DND-41 (cell line): ENCODE data around the gene PIK3R4.

Experiments used
- EZH2 ChIP-seq: IDR thresholded peaks from 3 replicates; pipeline ENCODE4 v1.6.1; 2012; ENCODE audit warnings: borderline replicate concordance, low read depth, mild to moderate bottlenecking, moderate library complexity, low read length, inconsistent platforms; ENCODE audit not compliant: severe bottlenecking
- TF ChIP-seq, protein P1 (sequence below): IDR thresholded peaks from 2 replicates; pipeline ENCODE4 v1.5.1; 2012; ENCODE audit warnings: borderline replicate concordance, low read length, moderate library complexity, mild to moderate bottlenecking; ENCODE audit not compliant: poor library complexity, severe bottlenecking; ENCODE audit errors: extremely low read depth

DNA sequence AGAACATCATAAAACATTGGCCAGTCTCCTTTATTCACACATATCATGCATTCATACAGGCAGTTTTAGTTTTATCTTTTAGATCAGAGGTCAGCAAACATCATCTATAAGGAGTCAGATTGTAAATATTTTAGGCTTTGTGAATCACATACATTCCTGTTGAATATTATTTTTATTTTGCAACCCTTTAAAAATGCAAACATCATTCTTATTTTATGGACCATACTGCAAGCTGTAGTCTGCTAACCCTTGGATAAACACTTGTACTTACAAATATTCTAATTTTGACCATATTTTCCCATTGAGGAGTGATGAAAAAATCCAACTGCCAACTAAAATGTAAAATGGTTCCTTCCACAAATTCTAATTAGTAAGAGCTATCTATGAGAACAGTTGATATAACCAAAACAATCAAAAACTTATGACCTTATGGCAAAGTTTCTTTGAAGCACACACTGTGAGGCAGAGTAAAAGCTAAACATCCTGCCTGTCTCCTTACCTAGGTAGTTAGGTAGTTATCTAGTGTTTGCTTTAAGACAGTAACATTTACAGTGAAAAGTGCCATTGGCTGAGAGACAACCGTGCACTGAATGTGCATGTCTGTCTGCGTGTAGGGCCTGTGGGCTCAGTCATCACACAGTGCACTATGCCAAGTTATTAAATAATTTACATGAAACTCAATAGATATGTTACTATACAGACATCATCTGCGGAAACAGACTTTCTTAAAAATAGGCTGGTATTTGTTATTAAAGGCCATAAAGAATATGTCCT, 57.7 kb downstream of the PIK3R4 start:
- TF ChIP-seq, protein P1, sequence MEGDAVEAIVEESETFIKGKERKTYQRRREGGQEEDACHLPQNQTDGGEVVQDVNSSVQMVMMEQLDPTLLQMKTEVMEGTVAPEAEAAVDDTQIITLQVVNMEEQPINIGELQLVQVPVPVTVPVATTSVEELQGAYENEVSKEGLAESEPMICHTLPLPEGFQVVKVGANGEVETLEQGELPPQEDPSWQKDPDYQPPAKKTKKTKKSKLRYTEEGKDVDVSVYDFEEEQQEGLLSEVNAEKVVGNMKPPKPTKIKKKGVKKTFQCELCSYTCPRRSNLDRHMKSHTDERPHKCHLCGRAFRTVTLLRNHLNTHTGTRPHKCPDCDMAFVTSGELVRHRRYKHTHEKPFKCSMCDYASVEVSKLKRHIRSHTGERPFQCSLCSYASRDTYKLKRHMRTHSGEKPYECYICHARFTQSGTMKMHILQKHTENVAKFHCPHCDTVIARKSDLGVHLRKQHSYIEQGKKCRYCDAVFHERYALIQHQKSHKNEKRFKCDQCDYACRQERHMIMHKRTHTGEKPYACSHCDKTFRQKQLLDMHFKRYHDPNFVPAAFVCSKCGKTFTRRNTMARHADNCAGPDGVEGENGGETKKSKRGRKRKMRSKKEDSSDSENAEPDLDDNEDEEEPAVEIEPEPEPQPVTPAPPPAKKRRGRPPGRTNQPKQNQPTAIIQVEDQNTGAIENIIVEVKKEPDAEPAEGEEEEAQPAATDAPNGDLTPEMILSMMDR = no peak
- no peak for TF ChIP-seq EZH2
